Smooth muscle cell (in vitro differentiated cells): ENCODE data around the gene MARCHF9. TPM values are rescaled to one million over a fixed set of nuclear protein-coding genes. Genes with fewer than 3 reads are reported as not detected.

Experiments used
- DNase-seq: peaks from one replicate; lab custom pipeline; 2025; ENCODE audit not compliant: unreplicated experiment; lab: John Stamatoyannopoulos, UW
- H2AFZ ChIP-seq: fragments of 200-600 bp; sonication (generic); 2 replicates; pipeline ENCODE4 v1.6.0; 2016; ENCODE audit warnings: antibody characterized with exemption, low read depth, mild to moderate bottlenecking
- H3F3A ChIP-seq: fragments of 200-600 bp; sonication (generic); 2 replicates; pipeline ENCODE4 v1.6.0; 2017; ENCODE audit warnings: antibody characterized with exemption, low read depth
- H3K27ac ChIP-seq: fragments of 200-600 bp; sonication (generic); 2 replicates; pipeline ENCODE4 v1.5.1; 2016; ENCODE audit warnings: low read depth, mild to moderate bottlenecking
- H3K27me3 ChIP-seq: fragments of 200-600 bp; sonication (generic); 2 replicates; pipeline ENCODE4 v1.6.1; 2016; ENCODE audit warnings: low read depth, mild to moderate bottlenecking
- H3K36me3 ChIP-seq: fragments of 200-600 bp; sonication (generic); 2 replicates; pipeline ENCODE4 v1.5.1; 2016; ENCODE audit warnings: low read depth
- H3K4me1 ChIP-seq: fragments of 200-600 bp; sonication (generic); 2 replicates; pipeline ENCODE4 v1.5.1; 2016; ENCODE audit warnings: low read depth
- H3K4me2 ChIP-seq: fragments of 200-600 bp; sonication (generic); 2 replicates; pipeline ENCODE4 v1.6.0; 2016; ENCODE audit warnings: mild to moderate bottlenecking
- H3K4me3 ChIP-seq: fragments of 200-600 bp; sonication (generic); 2 replicates; pipeline ENCODE4 v1.5.1; 2016; ENCODE audit warnings: mild to moderate bottlenecking
- H3K79me2 ChIP-seq: fragments of 200-600 bp; sonication (generic); 2 replicates; pipeline ENCODE4 v1.6.0; 2016; ENCODE audit warnings: low read depth, mild to moderate bottlenecking
- H3K9ac ChIP-seq: fragments of 200-600 bp; sonication (generic); 2 replicates; pipeline ENCODE4 v1.6.0; 2016; ENCODE audit warnings: low read depth
- H3K9me3 ChIP-seq: fragments of 200-600 bp; sonication (generic); replicated peaks from 2 replicates; pipeline ENCODE4 v1.5.1; 2016; ENCODE audit warnings: low read depth
- H4K20me1 ChIP-seq: fragments of 200-600 bp; sonication (generic); 2 replicates; pipeline ENCODE4 v1.6.0; 2016; ENCODE audit warnings: low read depth
- WGBS: methylation state at CpG from one replicate; pipeline ENCODE4 v1.1.7; 2016; ENCODE audit warnings: low lambda C conversion rate; 5-methylcytosine and 5-hydroxymethylcytosine counted together
- polyA plus RNA-seq: library from polyadenylated mRNA; unstranded; fragments of >200 nt; fragmentation: Nextera tagmentation; extraction: Ambion mirVana; gene quantifications from 2 replicates; pipeline ENCODE4 v1.2.1, GENCODE V29; 2016
- total RNA-seq: library from RNA; depleted of rRNA; stranded (reverse); fragments of >200 nt; gene quantifications from 2 replicates; pipeline ENCODE4 v1.2.3, GENCODE V29; 2014
- TF ChIP-seq, protein P1 (sequence below): fragments of 200-600 bp; sonication (generic); IDR thresholded peaks from 2 replicates; pipeline ENCODE4 v1.5.1; 2017; ENCODE audit warnings: borderline replicate concordance, mild to moderate bottlenecking, antibody characterized with exemption; ENCODE audit not compliant: insufficient read depth, poor library complexity, severe bottlenecking

MARCHF9 gene
- total RNA-seq, result 6.5 and 8.6 TPM in 2 replicates
- polyA plus RNA-seq, result 3.7 and 6.8 TPM in 2 replicates

- DNase-seq, result no peak
- Histone ChIP-seq H2AFZ (no peak within 1 kb of the TSS), H3F3A (peaks cover 7% of the 10 kb centered on the region), H3K9me3 (no peaks in the 10 kb centered on the region), H3K4me1 (peaks cover 23% of the 10 kb centered on the region), H3K9ac (no peak within 1 kb of the TSS), H3K4me3 (peak within 1 kb of the TSS; percentile 63), H3K4me2 (peak within 1 kb of the TSS; percentile 94), H4K20me1 (peaks cover under 1% of the 10 kb centered on the region), H3K36me3 (no peaks in the 10 kb centered on the region), H3K27ac (no peak within 1 kb of the TSS), H3K79me2 (peaks cover 20% of the 10 kb centered on the region), H3K27me3 (peaks cover 35% of the 10 kb centered on the region)
- TF ChIP-seq, protein P1, sequence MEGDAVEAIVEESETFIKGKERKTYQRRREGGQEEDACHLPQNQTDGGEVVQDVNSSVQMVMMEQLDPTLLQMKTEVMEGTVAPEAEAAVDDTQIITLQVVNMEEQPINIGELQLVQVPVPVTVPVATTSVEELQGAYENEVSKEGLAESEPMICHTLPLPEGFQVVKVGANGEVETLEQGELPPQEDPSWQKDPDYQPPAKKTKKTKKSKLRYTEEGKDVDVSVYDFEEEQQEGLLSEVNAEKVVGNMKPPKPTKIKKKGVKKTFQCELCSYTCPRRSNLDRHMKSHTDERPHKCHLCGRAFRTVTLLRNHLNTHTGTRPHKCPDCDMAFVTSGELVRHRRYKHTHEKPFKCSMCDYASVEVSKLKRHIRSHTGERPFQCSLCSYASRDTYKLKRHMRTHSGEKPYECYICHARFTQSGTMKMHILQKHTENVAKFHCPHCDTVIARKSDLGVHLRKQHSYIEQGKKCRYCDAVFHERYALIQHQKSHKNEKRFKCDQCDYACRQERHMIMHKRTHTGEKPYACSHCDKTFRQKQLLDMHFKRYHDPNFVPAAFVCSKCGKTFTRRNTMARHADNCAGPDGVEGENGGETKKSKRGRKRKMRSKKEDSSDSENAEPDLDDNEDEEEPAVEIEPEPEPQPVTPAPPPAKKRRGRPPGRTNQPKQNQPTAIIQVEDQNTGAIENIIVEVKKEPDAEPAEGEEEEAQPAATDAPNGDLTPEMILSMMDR, result no peak
- 2% methylated on average over 8 of the region's 41 CpGs for WGBS
Observed at GRCh38 chr12:57754411-57755193, at the start of gene MARCHF9. Gene MARCHF9 (plus strand): TSS chr12:57755103. CDS start chr12:57755529, 426 bp downstream.

DNA sequence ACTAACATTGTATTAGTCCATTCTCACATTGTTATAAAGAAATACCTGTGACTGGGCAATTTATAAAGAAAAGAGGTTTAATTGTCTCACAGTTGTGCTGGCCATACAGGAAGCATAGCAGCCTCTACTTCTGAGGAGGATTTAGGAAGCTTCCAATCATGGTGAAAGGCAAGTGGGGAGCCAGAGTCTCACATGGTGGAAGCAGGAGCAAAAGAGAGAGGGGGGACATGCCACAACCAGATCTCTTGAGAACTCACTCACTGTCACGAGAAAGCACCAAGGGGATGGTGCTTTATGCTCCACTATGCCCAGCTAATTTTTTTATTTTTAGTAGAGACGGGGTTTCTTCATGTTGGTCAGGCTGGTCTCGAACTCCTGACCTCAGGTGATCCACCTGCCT, 47.7 kb upstream of the MARCHF9 start:
- no peaks in the 10 kb centered on the region for H3K79me2 ChIP-seq
- H2AFZ ChIP-seq, result no peak overlapping the region
- H3F3A ChIP-seq, result no peaks in the 10 kb centered on the region
- H3K4me3 ChIP-seq, result no peak overlapping the region
- no peaks in the 10 kb centered on the region for H4K20me1 ChIP-seq
- no peaks in the 10 kb centered on the region for H3K27me3 ChIP-seq
- H3K27ac ChIP-seq, result no peak overlapping the region
- TF ChIP-seq, protein P1, result no peak
- WGBS, result 100% methylated on average over 3 of the region's 3 CpGs
- no peaks in the 10 kb centered on the region for H3K9me3 ChIP-seq
- no peak overlapping the region for H3K4me2 ChIP-seq
- H3K36me3 ChIP-seq, result peaks cover 26% of the 10 kb centered on the region
- DNase-seq, result no peak
- H3K9ac ChIP-seq, result no peak overlapping the region
- no peaks in the 10 kb centered on the region for H3K4me1 ChIP-seq

- Histone ChIP-seq H3K36me3 (peaks cover 15% of the 10 kb centered on the region), H3K4me3 (no peak overlapping the region), H3F3A (no peaks in the 10 kb centered on the region), H3K4me1 (no peaks in the 10 kb centered on the region), H3K9ac (no peak overlapping the region), H3K27me3 (no peaks in the 10 kb centered on the region), H4K20me1 (no peaks in the 10 kb centered on the region), H3K4me2 (no peak overlapping the region), H2AFZ (no peak overlapping the region), H3K79me2 (no peaks in the 10 kb centered on the region), H3K27ac (no peak overlapping the region), H3K9me3 (no peaks in the 10 kb centered on the region)
- DNase-seq, result no peak
- TF ChIP-seq, protein P1, result no peak
- WGBS, result 94% methylated on average over 2 of the region's 2 CpGs
Observed at GRCh38 chr12:57708296-57708695, 46.6 kb upstream of the MARCHF9 start.

GRCh38 chr12:57712701-57713100, 42.2 kb upstream of the MARCHF9 start:
- no peak overlapping the region for H3K4me3 ChIP-seq
- WGBS, result 96% methylated on average over 3 of the region's 3 CpGs
- TF ChIP-seq, protein P1, result no peak
- H3K4me2 ChIP-seq, result no peak overlapping the region
- DNase-seq, result no peak
- H2AFZ ChIP-seq, result no peak overlapping the region
- no peak overlapping the region for H3K9ac ChIP-seq
- no peaks in the 10 kb centered on the region for H3K79me2 ChIP-seq
- no peaks in the 10 kb centered on the region for H4K20me1 ChIP-seq
- H3K9me3 ChIP-seq, result no peaks in the 10 kb centered on the region
- H3K27me3 ChIP-seq, result no peaks in the 10 kb centered on the region
- H3K27ac ChIP-seq, result no peak overlapping the region
- H3F3A ChIP-seq, result no peaks in the 10 kb centered on the region
- H3K36me3 ChIP-seq, result no peaks in the 10 kb centered on the region
- no peaks in the 10 kb centered on the region for H3K4me1 ChIP-seq
